ENCODE data around the gene SERTAD3. TPM values are rescaled to one million over a fixed set of nuclear protein-coding genes. Genes with fewer than 3 reads are reported as not detected.

Gene SERTAD3
- total RNA-seq, 1 experiment from 2014 or later: 12.0 TPM

DNA sequence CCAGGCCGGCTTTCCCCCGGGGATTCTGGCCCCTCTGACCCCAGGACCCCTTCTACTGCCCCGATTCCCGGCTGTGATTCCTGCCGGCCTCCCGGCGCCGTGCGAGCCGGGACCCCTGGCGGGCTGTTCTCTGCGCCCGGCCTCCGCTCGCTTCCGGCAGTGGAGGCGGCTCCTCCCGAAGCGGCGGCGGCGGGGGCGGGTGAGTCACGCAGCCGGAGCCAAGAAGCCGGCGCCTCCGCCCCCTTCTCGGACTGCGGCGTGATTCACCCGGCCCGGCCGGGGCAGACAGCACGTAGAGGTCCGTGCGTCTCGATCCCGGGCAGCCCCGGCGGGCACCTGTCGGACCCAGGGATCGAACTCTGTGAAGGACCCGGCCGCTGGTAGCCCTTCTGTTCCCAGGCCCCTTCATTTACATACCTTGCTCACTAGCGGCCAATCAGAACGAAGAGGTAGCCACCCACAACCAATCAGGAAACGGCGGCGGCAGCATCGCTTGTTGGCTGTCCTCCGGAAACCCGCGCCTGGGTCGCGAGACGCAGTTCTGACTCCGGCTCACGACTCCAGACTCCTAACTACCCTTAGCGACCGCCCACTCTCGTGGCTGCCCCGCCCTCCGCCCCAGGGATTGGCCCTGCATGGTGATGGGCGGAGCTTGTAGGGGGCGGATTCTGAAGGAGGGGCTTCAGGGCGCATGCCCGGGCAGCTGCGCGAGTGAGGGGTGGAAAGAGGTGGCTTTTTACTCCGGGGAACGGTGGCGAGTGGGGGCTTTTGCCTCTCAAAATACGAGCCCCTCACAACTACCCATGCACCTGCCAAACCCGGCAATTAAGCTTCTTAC is 18.5 kb downstream of the SERTAD3 start, which contains the start of gene SERTAD1:
Gene SERTAD1 (minus strand): TSS at position 543 of the 838 bp plus-strand sequence. CDS start 2,446 bp downstream, outside the sequence.
- peak; percentile 99 for DNase-seq (ENCODE audit: low read depth)

DNA sequence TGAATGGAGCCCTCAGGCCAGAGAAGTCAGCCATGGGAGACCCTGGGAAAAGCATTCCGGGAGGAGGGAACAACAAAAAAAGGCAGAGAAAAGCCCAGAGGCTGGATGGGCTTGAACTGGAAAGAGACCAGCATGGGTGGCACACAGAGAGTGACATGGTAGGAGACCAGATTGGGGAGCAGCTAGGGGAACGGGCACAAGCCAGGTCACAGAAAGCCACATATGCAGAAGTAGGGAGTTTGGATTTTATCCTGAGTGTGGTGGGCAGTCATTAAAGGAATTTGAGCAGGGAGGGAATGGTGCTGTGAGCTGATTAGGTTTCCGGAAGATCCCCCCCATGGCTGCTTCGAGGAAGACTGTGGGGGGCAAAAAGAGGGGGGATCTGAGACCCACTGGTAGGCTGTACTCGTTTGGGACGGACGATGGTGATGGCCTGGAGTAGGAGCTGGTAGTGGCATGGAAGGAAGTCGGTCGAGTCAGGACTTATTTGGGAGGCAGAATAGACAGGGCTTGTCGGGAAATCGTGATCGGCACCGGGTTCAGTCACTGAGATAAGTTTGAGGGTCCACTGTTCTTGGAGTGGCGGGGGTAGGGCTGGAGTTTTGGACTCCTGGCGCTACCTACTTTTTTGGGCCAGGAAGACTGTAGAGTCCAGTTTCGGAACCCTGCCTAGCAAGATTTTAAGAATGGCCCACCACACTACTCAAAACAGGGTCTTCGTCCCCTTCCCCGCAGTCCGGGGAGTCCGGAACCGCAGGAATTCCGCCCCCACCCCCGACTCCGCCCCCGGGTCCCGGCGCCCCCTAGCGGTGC is 19.3 kb downstream of the SERTAD3 start:
- DNase-seq (ENCODE audit: low read depth): no peak

DNA sequence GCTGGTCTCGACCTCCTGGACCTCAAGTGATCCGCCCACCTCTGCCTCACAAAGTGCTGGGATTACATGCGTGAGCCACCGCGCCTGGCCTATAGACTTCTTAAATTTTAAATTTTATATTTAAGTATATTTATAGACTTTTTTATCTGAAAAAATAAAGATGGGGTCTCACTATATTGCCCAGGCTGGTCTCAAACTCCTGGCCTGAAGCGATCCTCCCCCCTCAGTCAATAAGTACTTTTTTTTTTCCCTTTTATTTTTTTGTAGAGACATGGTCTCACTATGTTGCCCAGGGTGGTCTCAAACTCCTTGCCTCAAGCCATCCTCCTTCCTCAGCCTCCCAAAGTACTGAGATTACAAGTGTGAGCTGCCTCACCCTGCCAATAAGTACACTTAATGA is 20.2 kb downstream of the SERTAD3 start:
- no peak for DNase-seq (ENCODE audit: low read depth)

DNA sequence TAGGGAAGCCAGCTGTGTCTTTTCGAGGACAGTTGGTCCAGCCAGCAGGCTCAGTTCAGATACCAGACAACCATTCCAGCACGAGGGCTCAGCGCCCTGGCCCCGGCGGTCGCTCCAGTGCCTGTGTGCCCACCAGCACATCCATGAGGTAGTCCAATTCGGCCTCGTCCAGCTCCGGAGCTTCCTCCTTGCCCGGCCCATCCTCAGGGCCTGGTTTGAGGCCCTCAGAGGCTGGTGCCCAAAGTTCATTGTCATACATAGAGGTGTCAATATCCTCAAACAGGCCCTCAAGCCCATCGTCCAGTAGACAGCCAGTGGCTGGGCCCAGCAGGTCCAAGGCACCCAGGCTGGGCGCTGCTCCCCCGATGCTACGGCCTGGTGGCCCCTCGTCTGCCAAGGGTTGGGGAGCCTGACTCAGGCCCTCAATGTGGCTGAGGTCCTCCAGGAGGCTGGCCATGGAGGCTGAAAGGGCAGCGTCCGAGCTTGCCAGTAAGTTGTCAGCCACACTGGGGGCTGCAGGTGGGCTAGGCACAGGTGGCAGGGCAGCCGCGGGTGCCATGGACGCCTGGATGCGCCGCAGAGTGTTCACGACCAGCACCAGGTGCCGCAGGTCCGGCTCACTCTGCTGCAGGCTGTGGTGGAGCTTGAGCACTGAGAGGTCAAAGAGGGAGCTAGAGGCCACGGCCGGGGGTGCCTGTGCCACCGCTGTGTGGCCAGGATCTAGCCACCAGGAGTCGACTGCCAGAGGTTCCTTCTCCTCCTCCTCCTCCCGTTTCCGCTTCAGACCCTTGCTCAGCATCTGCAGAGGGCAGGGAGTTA is 21.2 kb downstream of the SERTAD3 start:
- DNase-seq (ENCODE audit: low read depth): no peak

DNA sequence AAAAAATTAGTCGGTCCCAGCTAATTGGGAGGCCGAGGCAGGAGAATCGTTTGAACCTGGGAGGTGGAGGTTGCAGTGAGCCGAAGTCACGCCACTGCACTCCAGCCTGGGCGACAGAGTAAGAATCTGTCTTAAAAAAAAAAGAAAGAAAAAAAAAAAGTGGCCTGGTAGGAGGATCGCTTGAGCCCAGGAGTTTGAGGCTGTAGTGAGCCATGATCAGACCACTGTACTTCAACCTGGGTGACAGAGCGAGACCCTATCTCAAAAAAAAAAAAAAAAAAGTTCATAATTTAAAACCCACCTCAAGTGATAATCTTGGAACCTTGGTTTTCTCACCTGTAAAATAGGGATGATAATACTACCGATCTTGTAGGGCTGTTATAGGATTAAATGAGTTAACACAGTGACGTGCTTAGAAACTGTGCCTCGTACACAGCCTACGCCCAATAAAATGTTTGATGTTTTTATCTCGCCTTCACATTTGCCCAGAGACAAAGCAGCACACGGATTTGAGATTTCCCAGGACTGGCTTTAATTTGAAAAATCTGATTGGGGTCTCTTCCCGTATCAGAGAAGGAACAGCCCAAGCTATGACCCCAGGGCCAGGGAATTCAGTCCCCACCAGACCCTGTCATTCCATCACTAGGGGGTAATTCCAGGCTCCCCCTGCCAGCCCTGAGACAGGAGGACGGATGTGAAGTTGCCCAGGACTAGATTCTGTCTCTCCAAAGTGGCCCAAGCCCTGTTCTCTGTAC is 22.0 kb downstream of the SERTAD3 start:
- no peak for DNase-seq (ENCODE audit: low read depth)

DNA sequence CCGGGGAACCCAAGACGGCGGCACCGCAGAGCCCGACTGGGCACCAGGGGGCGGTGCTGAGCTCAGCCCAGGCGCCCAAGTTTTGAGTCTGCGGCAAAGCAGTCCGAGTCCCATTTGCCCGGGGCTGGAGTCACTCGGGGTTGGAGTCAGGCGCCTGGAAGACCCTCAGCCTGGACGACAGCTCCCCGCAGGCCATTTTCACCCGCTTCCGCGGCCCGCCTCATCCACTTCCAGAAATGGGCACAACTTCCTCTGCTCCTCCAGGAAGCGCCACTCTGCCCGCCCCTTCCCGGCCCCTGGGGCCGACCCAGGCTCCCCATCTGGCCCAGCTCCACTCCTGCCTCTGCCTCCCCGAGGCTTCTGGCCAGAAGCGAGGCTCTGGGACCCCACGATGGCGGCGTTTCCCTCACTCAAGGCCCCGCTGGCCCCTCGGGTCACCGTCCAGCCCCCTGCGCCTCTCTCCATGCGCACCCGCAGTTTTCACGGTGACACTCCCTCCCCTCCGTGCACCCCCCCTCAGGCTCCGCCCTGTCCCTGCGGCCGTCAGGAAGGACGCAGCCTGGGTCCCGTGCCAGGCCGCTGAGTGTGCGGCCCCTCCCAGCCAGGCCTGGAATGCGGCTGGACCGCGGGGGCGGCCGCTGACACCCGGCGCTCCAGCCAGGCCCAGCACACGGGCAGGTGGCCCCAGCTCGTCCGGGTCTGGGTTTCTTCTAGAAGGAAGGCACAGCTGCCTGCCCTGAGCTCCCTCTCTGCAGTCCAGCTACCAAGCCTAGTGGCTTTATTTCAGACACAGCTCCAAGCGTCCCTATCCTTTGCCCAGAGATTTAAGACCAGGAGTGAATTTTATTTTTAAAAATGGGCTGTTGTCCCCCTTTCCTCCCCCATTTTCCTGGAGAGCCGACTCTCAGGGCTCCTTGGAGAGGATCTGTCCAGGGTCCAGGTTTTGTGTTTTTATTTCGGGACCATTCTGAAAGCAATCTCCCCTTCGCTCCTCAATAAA is 23.1 kb downstream of the SERTAD3 start:
- peak; percentile 89 for DNase-seq (ENCODE audit: low read depth)

DNA sequence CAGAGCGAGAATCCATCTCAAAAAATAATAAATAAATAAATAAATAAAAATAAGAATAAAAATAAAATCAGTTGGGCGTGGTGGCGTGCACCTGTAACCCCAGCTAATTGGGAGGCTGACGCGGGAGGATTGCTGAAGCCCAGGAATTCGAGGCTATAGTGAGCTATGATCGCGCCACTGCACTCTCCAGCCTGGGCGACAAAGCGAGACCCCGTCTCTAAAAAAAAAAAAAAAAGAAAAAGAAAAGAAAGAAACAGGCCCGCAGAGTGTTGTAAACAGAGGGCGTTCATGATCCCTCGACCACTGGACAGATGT is 23.7 kb downstream of the SERTAD3 start:
- no peak for DNase-seq (ENCODE audit: low read depth)

DNA sequence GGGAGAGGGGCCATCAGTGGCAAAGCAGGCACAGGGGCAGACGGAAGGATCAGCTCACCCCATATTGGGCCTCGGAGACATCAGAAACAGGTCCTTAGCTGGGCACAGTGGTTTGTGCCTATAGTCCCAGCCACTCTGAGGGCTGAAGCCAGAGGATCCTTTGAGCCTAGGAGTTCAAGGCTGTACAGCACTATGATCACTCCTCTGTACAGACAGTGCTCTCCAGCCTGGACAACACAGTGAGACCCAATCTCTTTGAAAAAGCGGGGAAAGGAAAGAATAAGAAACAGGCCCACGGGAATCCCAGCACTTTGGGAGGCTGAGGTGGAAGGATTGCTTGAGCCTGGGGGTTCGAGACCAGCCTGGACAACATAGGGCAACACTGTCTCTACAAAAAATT is 24.4 kb downstream of the SERTAD3 start:
- DNase-seq (ENCODE audit: low read depth): no peak

DNA sequence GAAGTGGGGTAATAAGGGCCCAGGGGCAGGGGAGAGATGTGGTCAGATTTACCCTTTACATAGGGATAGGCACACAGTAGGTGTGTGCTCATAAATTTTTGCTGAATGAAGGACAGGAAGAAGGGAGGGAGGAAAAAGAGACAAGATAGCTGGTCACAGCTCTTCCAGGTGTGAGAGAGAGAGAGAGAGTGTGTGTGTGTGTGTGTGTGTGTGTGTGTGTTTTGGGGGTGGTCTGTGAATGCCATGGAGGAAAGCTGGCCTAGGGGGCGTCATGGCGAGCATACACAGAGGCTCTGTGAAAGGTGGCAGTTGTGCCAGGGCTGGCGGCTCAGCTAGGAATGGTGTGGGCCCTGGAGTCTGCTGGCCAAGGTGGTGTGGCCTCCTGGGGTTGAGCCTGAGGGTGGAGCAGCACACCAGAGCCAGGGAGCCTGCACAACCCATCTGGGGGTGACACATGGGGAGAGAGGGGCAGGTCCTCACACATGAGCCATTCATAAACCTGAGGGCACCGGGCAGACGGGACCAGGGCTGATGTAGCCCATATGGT is 25.0 kb downstream of the SERTAD3 start:
- no peak for DNase-seq (ENCODE audit: low read depth)

DNA sequence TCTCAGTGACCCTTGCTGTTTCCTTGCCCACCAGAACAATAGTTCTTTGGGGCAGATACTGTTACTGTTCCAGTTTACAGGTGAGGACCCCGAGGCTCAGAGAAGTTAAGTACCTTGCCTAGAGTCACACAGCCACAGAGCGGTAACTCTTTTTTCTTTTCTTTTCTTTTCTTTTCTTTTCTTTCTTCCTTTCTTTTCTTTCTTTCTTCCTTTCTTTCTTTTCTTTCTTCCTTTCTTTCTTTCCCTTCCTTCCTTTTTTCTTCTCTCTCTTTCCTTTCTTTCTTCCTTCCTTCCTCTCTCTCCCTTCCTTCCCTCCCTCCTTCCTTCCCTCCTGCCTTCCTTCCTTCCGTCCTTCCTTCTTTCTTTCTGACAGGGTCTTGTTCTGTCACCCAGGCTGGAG is 26.1 kb downstream of the SERTAD3 start:
- no peak for DNase-seq (ENCODE audit: low read depth)

DNA sequence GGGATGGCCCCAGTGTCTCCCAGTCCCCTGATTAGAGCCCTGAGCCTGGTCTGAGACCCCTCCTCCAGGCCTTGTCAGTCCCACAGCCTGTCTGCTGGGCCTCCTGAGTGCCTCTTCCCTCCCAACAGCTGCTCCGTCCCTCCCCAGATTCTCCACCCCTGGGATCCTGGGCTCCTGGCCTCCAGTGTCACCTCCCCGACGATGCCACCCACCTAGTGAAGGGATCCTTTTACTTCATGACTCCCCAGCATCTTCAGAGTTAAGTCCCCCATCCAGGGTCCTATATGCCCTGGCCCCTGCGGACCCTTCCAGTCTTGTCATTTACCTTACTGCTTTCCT is 26.5 kb downstream of the SERTAD3 start:
- DNase-seq (ENCODE audit: low read depth): no peak

DNA sequence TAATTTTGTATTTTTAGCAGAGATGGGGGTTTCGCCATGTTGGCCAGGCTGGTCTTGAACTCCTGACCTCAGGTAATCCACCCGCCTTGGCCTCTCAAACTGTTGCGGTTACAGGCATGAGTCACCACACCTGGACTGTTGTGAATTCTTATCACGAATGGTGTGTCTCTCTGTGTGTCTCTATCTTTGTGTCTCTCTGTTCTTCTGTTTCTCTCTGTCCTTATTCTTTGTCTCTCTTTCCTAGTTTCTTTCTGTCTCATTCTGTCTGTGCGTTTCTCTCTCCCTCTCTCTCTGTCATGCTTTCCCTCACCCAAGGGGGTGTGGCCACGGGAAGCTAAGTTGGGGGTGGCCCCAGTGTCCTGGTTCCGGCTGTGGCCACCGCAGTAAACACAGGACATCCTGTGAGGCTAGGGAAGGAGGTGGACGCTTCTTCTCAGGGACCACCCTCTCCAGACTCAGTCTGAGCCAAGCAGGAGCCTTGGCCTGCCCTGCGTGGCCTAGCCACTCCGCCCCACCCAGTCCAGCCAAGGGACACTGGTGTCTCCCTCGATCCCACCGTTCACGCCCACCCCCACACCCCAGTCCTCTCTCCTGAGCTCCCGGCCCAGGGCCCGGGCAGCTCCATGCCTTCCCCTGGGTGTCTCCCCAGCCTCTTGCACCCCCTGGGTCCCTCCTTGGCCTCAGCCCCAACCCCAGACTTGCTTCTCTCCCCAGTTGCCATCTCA is 27.1 kb downstream of the SERTAD3 start:
- peak; percentile 63 for DNase-seq (ENCODE audit: low read depth)

DNA sequence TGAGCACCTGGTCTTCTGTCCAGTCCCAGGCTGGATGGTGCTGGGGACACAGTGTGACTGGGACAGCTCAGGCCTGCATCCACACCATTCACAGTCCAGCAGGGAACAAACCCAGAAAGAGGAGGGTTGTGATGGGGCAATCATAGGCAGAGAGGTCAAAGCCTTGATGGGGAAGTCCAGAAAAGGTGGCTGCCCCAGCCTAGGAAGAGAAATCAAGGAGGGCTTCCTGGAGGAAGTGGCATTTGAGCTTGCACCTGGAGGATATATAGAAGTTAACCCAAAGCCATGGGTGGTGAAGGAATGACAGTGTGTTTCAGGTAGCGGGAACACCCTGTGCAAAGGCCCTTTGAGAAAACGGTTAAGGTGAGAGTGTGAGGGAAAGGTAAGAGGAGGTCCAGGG is 28.4 kb downstream of the SERTAD3 start:
- DNase-seq (ENCODE audit: low read depth): no peak

DNA sequence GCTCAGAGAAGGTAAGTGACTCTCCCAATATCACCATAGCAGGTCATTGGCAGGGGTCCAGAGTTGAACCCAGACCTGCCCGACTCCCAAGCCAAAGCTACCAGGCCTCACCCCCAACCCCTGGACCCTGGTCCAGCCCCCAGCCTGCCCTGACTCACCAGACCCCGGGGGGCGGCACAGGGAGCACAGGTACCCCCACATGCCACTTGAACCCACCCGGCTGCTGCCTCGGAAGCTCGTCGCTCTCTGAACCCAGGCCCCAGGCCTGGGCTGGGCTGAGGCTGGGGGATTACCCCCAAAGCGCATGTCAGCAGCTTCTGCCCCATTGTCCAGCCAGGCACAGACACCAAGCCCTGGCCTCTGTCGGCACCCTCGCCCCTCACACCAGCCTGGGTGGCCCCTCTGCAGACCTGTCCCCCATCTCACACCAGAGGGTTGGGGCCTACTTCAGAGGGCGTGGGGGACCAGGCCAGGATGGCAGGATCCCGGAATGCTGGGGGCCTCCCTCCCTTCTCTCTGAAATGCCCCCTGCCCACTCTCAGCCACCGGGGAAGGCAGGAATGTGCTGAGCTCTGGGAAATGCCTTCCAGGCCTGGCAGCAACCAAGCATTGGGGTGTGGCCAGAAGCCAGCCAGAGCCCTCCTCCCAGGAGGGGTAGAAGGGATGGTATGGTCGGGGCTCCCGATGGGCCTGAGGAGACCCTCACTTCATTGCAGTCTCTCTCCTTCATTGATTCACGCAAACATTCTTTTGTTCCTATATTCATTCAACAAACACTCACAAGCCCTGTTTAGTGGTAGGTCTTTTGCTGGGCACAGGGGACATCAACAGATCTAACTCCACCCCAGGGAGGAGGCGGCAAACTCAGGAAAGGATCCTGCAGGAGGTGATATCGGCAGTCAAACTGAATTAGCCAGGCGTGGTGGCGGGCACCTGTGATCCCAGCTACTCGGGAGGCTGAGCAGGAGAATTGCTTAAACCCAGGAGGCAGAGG is 29.3 kb downstream of the SERTAD3 start:
- DNase-seq (ENCODE audit: low read depth): no peak

DNA sequence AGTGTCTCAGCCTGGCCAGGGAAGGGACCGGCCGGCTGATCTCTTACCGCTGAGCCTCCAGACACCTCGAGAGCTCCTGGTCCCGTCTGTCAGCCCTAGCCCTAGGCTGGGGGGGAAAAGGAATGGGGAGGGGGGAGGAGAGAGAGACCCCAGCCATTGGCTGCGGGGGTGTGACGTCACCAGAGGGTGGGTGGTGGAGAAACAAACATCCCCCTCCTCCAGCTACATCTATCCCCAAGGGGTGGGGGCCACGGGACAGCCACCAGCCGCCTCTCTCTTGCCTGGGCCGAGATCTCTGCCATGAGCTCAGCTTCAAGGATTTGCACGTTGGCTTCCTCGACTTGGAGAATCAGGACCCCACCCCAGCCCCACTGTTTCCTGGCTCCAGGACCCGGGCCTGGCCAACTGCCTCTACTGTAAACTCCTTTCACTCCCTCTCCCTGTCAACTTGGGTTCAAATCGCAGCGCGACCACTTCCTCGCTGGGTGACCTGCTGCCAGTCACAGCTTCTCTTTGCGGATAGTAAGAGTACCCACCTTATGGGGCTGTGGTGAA is 30.8 kb downstream of the SERTAD3 start, which contains the start of gene PRX:
Gene PRX (minus strand): TSS at position 88 of the 555 bp plus-strand sequence. CDS start 5,446 bp downstream, outside the sequence.
- no peak for DNase-seq (ENCODE audit: low read depth)

DNA sequence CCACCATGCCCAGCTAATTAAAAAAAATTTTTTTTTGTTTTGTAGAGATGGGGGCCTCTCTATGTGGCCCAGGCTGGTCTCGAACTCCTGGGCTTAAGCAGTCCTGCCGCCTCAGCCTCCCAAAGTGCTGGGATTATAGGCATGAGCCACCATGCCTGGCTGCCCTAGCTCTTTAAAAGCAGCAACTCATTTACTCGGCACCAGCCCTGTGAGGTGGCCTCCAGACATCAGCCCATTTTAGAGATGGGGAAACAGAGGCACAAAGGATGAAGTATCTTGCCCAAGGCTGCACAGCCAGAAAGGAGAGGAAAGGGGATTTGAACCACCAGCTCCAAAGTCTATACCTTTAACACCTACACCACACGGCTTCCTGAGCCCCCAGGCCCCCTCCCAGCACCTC is 31.3 kb downstream of the SERTAD3 start:
- no peak for DNase-seq (ENCODE audit: low read depth)

DNA sequence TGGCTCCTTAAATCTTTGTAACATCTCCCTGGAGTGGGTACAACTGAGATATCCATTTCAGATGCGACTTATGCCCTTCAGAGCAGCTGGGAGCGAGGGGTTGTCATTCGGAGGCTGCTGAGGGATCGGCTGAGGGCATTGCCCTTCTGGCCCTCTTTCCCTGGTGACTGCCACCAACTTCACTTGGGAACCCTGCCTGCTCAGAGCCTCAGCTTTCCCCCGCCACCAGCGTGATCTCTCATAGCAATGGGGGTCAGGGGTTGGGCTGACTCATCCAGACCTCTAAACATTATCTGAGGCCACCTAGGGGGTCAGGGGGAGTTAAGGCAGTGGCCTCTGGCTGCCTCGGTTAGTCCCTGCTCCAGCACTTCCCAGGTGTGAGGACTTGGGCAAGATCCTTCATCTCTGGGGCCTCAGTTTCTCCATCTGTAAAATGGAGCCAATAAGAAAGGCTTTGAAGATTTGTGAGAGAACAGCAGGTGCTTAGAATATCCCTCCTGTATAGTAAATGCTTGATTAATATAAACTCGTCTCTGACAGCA is 32.1 kb downstream of the SERTAD3 start:
- DNase-seq (ENCODE audit: low read depth): no peak

Data from HT1080 (cell line).